ENCODE data around the gene LFNG.
A peak's percentile ranks its signal among the peaks of the same experiment; 100 is the strongest.

LFNG gene

DNA sequence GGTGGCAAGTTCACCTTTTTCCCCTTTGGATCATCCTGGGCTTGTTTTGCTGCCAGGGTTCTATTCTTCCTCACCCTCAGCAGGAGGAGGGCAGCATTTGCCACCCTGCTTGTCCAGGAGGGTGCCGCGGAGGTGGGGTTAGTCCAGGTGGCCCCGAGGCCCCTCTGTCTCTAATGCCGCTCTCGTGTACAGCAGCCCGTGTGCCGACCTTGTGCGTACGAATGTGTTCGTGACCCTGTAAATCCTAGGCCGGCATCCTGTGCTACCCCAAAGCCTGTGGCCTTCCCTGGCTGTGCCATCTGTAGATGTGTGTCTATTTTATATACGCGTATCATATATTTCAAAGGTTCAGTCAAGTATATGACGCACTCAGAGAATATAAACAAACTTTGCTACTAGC lies 49.8 kb downstream of the LFNG start:
- Histone ChIP-seq H3K36me3 (no peaks in the 10 kb centered on the region), H3K4me1 (peaks cover 68% of the 10 kb centered on the region), H3K27ac (no peak overlapping the region), H3K4me3 (no peak overlapping the region), H3K4me2 (no peak overlapping the region), H3K9me3 (no peaks in the 10 kb centered on the region), H3K9ac (no peak overlapping the region), H4K20me1 (no peaks in the 10 kb centered on the region), H3K27me3 (0 out of 2 replicates have a peak, but pooled peaks cover 11% of the 10 kb centered on the region)
- no peak for TF ChIP-seq Cebpa-rat (IDR thresholded peaks at IDR 0.05)

- H3K4me2 ChIP-seq: no peak overlapping the region
- no peak for TF ChIP-seq Cebpa-rat (IDR thresholded peaks at IDR 0.05)
- H3K36me3 ChIP-seq: no peaks in the 10 kb centered on the region
These were observed 50.4 kb downstream of the LFNG start for GRCh38 chr7:2570021-2570420.

GRCh38 chr7:2571409-2571808 lies 51.8 kb downstream of the LFNG start:
- H3K36me3 ChIP-seq: no peaks in the 10 kb centered on the region
- peak overlapping the region; percentile 98 for H3K4me2 ChIP-seq
- no peak overlapping the region for H3K4me3 ChIP-seq
- 0 out of 2 replicates have a peak, but pooled peaks cover 11% of the 10 kb centered on the region for H3K27me3 ChIP-seq
- no peak overlapping the region for H3K9ac ChIP-seq
- H3K27ac ChIP-seq: no peak overlapping the region
- H4K20me1 ChIP-seq: no peaks in the 10 kb centered on the region
- TF ChIP-seq Cebpa-rat (IDR thresholded peaks at IDR 0.05): no peak
- no peaks in the 10 kb centered on the region for H3K9me3 ChIP-seq
- peaks cover 84% of the 10 kb centered on the region for H3K4me1 ChIP-seq

More at GRCh38 chr7:2570021-2570420, 50.4 kb downstream of the LFNG start:
- H3K9ac ChIP-seq: no peak overlapping the region
- 0 out of 2 replicates have a peak, but pooled peaks cover 11% of the 10 kb centered on the region for H3K27me3 ChIP-seq
- H3K4me1 ChIP-seq: peaks cover 74% of the 10 kb centered on the region
- no peak overlapping the region for H3K4me3 ChIP-seq
- H3K9me3 ChIP-seq: no peaks in the 10 kb centered on the region
- no peak overlapping the region for H3K27ac ChIP-seq
- H4K20me1 ChIP-seq: no peaks in the 10 kb centered on the region

DNA sequence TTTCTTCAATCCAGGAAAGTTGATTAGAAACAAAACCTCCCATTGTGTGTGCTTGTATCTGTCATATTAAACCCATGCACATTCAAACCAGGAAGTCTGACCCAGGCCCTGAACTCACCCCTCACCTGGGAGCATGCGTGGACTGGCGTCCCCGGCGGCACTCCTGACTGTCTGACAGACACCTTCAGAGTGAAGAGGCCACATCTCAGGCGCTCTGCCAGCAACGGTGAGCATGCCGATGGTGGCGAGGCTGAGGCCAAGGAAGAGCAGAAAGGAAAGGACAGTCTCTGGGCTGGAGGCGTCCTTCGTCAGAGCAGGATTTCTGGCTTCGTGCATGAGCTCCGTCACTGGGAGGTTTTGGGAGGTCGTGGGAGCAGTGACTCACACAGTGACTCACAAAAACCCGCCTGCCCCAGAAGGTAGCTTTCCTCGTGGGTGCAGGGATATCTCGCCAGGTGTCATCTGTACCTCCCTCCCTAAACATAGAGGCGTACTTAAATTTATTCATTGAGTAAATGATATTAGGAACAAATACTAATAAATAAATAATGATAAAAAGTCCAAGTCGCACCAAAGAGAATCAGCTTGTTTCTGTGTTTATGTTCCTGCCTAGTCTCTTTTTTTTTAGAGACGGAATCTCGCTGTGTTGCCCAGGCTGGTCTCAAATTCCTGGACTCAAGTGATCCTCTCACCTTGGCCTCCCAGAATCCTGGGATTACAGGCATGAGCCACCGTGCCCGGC lies 52.7 kb downstream of the LFNG start:
- 0 out of 2 replicates have a peak, but pooled peaks cover 11% of the 10 kb centered on the region for H3K27me3 ChIP-seq
- no peak overlapping the region for H3K27ac ChIP-seq
- no peaks in the 10 kb centered on the region for H4K20me1 ChIP-seq
- H3K4me1 ChIP-seq: peaks cover 84% of the 10 kb centered on the region
- H3K36me3 ChIP-seq: no peaks in the 10 kb centered on the region
- TF ChIP-seq Cebpa-rat (IDR thresholded peaks at IDR 0.05): no peak
- H3K4me3 ChIP-seq: no peak overlapping the region
- peak overlapping the region; percentile 98 for H3K4me2 ChIP-seq
- no peaks in the 10 kb centered on the region for H3K9me3 ChIP-seq
- H3K9ac ChIP-seq: no peak overlapping the region

DNA sequence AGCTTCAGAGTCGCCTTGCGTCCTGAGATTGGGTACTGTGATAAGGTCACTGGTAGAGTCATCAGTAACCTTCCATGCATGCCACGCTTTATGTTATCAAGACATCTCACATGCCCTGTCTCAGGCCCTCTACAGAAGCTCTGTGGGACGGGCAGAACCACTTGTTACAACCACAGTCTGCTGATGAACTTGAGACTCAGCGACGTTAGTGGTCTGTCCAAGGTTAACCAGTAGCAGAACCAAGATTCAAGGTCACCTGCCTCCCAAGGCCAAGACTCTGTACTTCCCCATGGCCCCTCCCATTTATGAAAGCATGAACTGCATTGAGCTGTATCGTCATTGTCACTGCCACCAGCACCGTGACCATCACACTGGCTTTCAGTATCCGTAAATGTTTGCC lies 54.2 kb downstream of the LFNG start:
- TF ChIP-seq Cebpa-rat (IDR thresholded peaks at IDR 0.05): no peak
- H3K36me3 ChIP-seq: peaks cover 10% of the 10 kb centered on the region; the same call in 1 of the 2 replicates
- H3K4me1 ChIP-seq: peaks cover 79% of the 10 kb centered on the region

DNA sequence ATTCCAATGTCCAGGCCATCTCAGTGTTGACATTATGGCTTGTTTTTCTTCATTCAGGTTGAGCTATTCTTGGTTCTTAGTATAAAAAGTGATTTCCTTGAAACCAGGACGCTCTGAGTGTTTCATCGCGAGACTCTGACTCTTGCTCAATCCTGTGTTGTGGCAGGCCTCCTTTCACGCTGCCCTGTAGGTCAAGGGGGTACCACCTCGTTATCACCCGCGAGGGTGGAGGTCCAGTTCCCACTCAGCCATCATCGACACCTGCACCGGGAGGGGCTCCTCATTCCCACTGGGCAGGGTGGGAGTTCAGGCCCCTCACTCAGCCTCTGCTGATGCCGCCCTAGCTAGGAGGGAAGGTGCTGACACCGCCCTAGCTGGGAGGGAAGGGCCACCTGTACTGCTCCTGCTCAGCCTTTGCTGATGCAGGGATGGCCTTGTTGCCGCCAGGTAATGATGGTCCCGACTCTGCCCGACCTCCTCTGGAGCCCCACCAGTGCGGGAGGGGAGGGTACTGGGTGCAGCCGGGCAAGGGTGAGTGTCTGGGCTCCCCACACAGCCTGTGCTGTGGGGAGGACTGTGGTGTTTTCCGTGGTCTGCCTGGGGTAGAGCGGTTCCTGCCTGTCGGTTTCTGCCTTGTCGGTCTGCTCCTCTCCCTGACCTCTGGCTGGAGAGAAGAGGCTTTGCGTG lies 55.6 kb downstream of the LFNG start:
- Histone ChIP-seq H3K4me1 (peaks cover 82% of the 10 kb centered on the region), H3K9ac (peak overlapping the region; percentile 81), H4K20me1 (no peaks in the 10 kb centered on the region), H3K36me3 (peaks cover 19% of the 10 kb centered on the region; the same call in 1 of the 2 replicates), H3K4me2 (peak overlapping the region; percentile 98), H3K4me3 (peak overlapping the region; percentile 66), H3K9me3 (no peaks in the 10 kb centered on the region), H3K27me3 (0 out of 2 replicates have a peak, but pooled peaks cover 7% of the 10 kb centered on the region), H3K27ac (peak overlapping the region; percentile 89)
- TF ChIP-seq Cebpa-rat (IDR thresholded peaks at IDR 0.05): peak; percentile 85

More for the DNA sequence above, 54.2 kb downstream of the LFNG start:
- Histone ChIP-seq H4K20me1 (no peaks in the 10 kb centered on the region), H3K27me3 (0 out of 2 replicates have a peak, but pooled peaks cover 11% of the 10 kb centered on the region), H3K9ac (peak overlapping the region; percentile 81; the same call in 1 of the 2 replicates), H3K4me3 (peak overlapping the region; percentile 66), H3K4me2 (peak overlapping the region; percentile 98), H3K9me3 (no peaks in the 10 kb centered on the region), H3K27ac (peak overlapping the region; percentile 89)

GRCh38 chr7:2575733-2576340 lies 56.3 kb downstream of the LFNG start:
- Histone ChIP-seq H3K9me3 (no peaks in the 10 kb centered on the region), H3K4me3 (peak overlapping the region; percentile 66), H3K9ac (peak overlapping the region; percentile 81), H4K20me1 (no peaks in the 10 kb centered on the region), H3K27me3 (0 out of 2 replicates have a peak, but pooled peaks cover 5% of the 10 kb centered on the region), H3K4me1 (peaks cover 89% of the 10 kb centered on the region), H3K36me3 (peaks cover 19% of the 10 kb centered on the region; the same call in 1 of the 2 replicates), H3K4me2 (peak overlapping the region; percentile 98), H3K27ac (peak overlapping the region; percentile 89)
- no peak for TF ChIP-seq Cebpa-rat (IDR thresholded peaks at IDR 0.05)

GRCh38 chr7:2576742-2577491 lies 57.3 kb downstream of the LFNG start:
- H3K27me3 ChIP-seq: no peaks in the 10 kb centered on the region
- no peaks in the 10 kb centered on the region for H3K9me3 ChIP-seq
- H3K27ac ChIP-seq: no peak overlapping the region; the same call in 1 of the 2 replicates
- peak overlapping the region; percentile 66 for H3K4me3 ChIP-seq
- H4K20me1 ChIP-seq: no peaks in the 10 kb centered on the region
- H3K36me3 ChIP-seq: peaks cover 19% of the 10 kb centered on the region; the same call in 1 of the 2 replicates
- no peak for TF ChIP-seq Cebpa-rat (IDR thresholded peaks at IDR 0.05)
- H3K4me1 ChIP-seq: peaks cover 83% of the 10 kb centered on the region
- peak overlapping the region; percentile 98 for H3K4me2 ChIP-seq
- peak overlapping the region; percentile 81; the same call in 1 of the 2 replicates for H3K9ac ChIP-seq

All from BLaER1 (cell line).